NCI-H82 treated with DMSO at 0.1 percent for 48 hours (cell line): ENCODE measurements around the gene CELA2B.

Experiments used
- DNase-seq: peaks from one replicate; lab custom pipeline; 2025; ENCODE audit not compliant: unreplicated experiment; lab: John Stamatoyannopoulos, UW

CELA2B gene

DNA sequence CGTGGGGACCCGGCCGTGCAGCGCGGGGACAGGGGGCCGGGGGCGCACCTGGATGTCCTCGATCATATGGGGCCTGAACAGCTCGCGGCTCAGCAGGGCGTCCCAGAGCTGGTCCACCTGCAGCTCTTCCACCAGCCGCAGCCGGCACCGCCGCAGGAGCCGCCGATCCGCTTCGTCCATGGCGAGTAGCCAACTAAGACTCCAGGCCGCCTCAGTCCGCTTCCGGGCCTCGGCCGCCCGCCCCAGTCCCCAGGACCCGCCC lies 48.0 kb downstream of the CELA2B start, which contains the start of gene CASP9:
TSS of gene CASP9 (minus strand) at position 195 of the 262 bp plus-strand sequence. CDS start at position 180, 15 bp downstream.
- no peak for DNase-seq

DNA sequence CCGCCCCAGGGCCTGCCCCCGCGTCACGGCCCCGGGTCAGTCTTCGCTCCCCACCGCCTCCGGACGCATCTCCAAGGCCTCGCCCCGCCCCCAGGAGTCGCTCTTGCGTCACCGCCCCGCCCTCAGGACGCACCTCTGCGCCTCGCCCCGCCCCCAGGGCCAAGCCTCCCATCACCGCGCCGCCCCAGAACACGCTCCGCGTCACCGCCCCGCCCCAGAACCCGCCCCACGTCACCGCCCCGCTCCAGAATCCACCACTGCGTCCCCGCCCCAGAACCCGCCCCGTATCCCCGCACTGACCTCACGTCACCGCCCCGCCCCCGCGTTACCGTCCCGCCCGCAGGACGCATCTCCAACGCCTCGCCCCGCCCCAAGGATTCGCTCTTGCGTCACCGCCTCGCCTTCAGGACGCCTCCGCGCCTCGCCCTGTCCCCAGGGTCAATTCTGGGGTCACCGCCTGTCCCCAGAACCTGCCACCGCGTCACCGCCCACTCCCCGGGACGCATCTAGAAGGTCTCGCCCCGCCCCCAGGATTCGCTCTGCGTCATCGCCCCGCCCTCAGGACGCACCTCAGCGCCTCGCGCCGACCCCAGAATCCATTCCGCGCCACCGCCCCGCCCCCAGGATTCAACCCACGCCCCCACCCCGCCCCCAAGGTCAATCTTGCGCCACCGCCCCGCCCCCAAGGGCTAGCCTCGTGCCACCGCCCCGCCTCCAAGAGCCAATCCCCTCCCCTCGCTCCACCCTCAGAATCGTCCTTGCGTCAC lies 48.6 kb downstream of the CELA2B start:
- peak; percentile 97 for DNase-seq

- DNase-seq: peak; percentile 70
Observed at GRCh38 chr1:15525050-15526020, 49.4 kb downstream of the CELA2B start.

- DNase-seq: no peak
Observed at GRCh38 chr1:15526021-15526489, 50.2 kb downstream of the CELA2B start.

GRCh38 chr1:15526490-15527339 lies 50.8 kb downstream of the CELA2B start, which contains the start of gene DNAJC16:
TSS of gene DNAJC16 (plus strand) at chr1:15526848. CDS start at chr1:15529106, 2,258 bp downstream.
- DNase-seq: peak; percentile 99

DNA sequence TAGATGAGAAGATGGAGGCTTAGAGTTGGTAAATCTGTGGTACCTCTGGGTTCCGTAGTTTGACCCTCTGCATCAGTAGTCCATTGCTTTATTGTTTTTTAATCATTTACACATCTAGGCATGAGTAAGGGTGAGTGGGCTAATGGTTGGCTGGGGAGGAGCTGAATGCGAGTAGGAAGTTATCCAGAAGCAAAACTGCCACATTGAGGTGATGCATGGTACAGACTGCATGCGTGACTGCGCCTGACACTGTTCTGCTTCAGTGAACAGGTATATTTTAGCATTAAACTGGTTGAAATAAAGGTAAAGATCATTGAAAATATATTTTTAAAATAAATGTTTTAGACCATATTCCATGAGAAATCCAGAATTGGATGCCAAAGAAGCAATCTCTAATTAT lies 55.1 kb downstream of the CELA2B start:
- DNase-seq: no peak

- no peak for DNase-seq
Observed at GRCh38 chr1:15531682-15532081, 55.8 kb downstream of the CELA2B start.

- no peak for DNase-seq
Observed at GRCh38 chr1:15538771-15539170, 62.9 kb downstream of the CELA2B start.

- no peak for DNase-seq
Observed at GRCh38 chr1:15540186-15540585, 64.3 kb downstream of the CELA2B start.
